ENCODE results near the gene LMO1. TPM values are rescaled to one million over a fixed set of nuclear protein-coding genes. Genes with fewer than 3 reads are reported as not detected.

The LMO1 gene
- total RNA-seq: not detected in 2 replicates

DNA sequence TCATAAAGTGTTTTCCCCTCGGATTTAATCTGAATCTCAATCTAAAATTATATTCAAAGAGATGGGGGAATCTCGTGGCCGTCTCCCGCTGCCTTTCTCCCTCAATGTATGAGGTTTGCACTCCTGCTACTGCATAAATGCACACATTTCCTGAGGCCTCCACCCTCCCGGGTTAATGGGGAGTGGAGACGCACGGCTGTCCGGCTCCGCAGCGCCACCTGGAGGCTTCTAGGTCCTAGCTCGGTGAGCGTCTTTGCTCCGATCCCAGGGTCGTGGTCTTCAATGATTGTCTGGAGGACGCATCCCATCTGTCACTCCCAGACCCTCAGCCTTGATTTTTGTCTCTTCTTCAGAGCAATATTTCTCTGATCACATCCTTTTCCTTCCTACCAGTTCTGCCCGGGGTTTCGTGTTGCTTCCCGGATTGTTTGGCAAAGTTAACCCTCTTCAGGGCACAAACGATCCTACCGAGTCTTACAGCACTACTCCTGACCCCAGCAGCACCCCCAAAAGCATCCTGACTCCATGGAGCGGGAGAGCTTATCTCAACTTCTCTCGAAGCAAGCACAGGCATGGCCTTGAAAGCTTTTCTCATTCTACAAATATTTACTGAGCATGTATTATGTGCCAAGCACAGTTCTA lies at the start of gene LMO1:
Gene LMO1, minus strand, starts transcription at position 110 of the 642 bp plus-strand sequence. CDS start 516 bp downstream, outside the sequence.

Other genes starting within 250 kb of the LMO1 start
- 6.3 and 8.3 TPM in 2 replicates for gene TUB, start 182.7 kb downstream of the LMO1 start, total RNA-seq
- not detected in 2 replicates for gene RIC3, start 94.9 kb downstream of the LMO1 start, total RNA-seq